C4-2B (cell line): ENCODE measurements around the gene FAT3.

Experiments
- ZFX ChIP-seq: fragments of 450-650 bp; IDR thresholded peaks from 2 replicates; pipeline ENCODE4 v1.6.1; 2017
- TF ChIP-seq, protein P1 (sequence below): fragments of 450-650 bp; conservative IDR thresholded peaks from 2 replicates; pipeline ENCODE4 v1.5.1; 2017; ENCODE audit warnings: mild to moderate bottlenecking

DNA sequence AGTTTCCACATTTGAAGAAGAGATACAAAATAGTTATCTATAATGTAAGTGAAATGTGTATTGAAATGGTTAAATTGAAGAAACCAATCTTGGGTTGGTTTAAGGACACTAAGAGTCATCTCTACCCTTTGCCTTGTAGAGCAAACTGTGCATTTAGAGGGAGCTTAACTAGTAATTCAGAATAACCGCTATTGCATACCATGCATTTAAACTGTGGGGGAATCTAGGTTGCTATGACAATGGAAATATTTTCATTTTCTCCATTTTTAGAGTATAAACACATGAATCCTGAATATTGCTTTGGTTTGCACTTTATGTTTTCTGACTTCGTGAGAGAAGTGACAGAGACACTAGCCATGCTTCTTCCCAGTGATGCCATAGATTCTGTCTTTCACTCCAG lies 39.7 kb downstream of the FAT3 start:
- TF ChIP-seq, protein P1, sequence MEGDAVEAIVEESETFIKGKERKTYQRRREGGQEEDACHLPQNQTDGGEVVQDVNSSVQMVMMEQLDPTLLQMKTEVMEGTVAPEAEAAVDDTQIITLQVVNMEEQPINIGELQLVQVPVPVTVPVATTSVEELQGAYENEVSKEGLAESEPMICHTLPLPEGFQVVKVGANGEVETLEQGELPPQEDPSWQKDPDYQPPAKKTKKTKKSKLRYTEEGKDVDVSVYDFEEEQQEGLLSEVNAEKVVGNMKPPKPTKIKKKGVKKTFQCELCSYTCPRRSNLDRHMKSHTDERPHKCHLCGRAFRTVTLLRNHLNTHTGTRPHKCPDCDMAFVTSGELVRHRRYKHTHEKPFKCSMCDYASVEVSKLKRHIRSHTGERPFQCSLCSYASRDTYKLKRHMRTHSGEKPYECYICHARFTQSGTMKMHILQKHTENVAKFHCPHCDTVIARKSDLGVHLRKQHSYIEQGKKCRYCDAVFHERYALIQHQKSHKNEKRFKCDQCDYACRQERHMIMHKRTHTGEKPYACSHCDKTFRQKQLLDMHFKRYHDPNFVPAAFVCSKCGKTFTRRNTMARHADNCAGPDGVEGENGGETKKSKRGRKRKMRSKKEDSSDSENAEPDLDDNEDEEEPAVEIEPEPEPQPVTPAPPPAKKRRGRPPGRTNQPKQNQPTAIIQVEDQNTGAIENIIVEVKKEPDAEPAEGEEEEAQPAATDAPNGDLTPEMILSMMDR, result no peak
- no peak for TF ChIP-seq ZFX
